Midbrain (tissue), 1 donor: Measurements from ENCODE around the gene IGFBP2.

Experiments used
- DNase-seq: peaks from one replicate; lab custom pipeline; 2025; lab: John Stamatoyannopoulos, UW

Gene IGFBP2

DNA sequence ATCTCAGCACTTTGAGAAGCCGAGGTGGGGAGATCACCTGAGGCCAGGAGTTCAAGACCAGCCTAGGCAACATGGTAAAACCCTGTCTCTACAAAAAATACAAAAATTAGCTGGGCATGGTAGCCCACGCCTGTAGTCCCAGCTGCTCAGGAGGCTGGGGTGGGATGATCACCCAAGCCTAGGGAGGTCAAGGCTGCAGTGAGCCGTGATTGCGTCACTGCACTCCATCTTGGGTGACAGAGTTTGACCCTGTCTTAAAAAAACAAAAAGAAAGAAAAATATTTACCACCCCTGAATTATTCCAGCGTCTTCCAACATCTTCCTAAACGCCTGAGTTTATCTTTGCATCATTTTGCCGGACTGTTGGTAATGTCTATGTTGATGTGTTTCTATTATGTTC, 68.3 kb downstream of the IGFBP2 start:
- DNase-seq = no peak

- DNase-seq = no peak
Observed at GRCh38 chr2:216702756-216703155, 69.5 kb downstream of the IGFBP2 start.

- no peak for DNase-seq
Observed at GRCh38 chr2:216710551-216711301, 77.5 kb downstream of the IGFBP2 start.

- no peak for DNase-seq
Observed at GRCh38 chr2:216711348-216711747, 78.1 kb downstream of the IGFBP2 start.

- DNase-seq = peak; percentile 54
Observed at GRCh38 chr2:216713691-216714336, 80.6 kb downstream of the IGFBP2 start.
